H9 (cell line): ENCODE results near the gene ZNF423. TPM values are rescaled to one million over a fixed set of nuclear protein-coding genes. Genes with fewer than 3 reads are reported as not detected.

Experiments used
- DNase-seq: peaks from one replicate; pipeline ENCODE4 v3.0.0-alpha.2; 2017
- H2AFZ ChIP-seq: one replicate; pipeline ENCODE4 v1.6.1; 2013; ENCODE audit warnings: mild to moderate bottlenecking, low read length, control low read depth, moderate library complexity
- H2AK5ac ChIP-seq: 2 replicates; pipeline ENCODE4 v1.6.1; 2013; ENCODE audit warnings: low read length, control low read depth, mixed read lengths; ENCODE audit not compliant: insufficient read length
- H2BK120ac ChIP-seq: one replicate; pipeline ENCODE4 v1.6.1; 2013; ENCODE audit warnings: low read depth, mild to moderate bottlenecking, low read length, control low read depth, inconsistent platforms; ENCODE audit not compliant: poor library complexity, severe bottlenecking
- H2BK12ac ChIP-seq: 2 replicates; pipeline ENCODE4 v1.6.1; 2013; ENCODE audit warnings: low read length, control low read depth, mixed read lengths, low read depth; ENCODE audit not compliant: insufficient read length
- H2BK15ac ChIP-seq: 2 replicates; pipeline ENCODE4 v1.6.1; 2013; ENCODE audit warnings: low read depth, low read length, control low read depth
- H2BK20ac ChIP-seq: one replicate; pipeline ENCODE4 v1.6.1; 2013; ENCODE audit warnings: low read depth, mild to moderate bottlenecking, low read length, control low read depth, inconsistent platforms; ENCODE audit not compliant: poor library complexity, severe bottlenecking
- H2BK5ac ChIP-seq: 2 replicates; pipeline ENCODE4 v1.6.1; 2013; ENCODE audit warnings: low read length, control low read depth, mixed read lengths; ENCODE audit not compliant: insufficient read length
- H3K14ac ChIP-seq: 2 replicates; pipeline ENCODE4 v1.6.1; 2013; ENCODE audit warnings: low read length, control low read depth; ENCODE audit not compliant: insufficient read depth
- H3K18ac ChIP-seq: 2 replicates; pipeline ENCODE4 v1.6.1; 2013; ENCODE audit warnings: low read depth, mild to moderate bottlenecking, mixed read lengths, low read length, control low read depth; ENCODE audit not compliant: insufficient read length
- H3K23ac ChIP-seq: 2 replicates; pipeline ENCODE4 v1.6.1; 2013; ENCODE audit warnings: low read length, control low read depth, mixed read lengths, low read depth; ENCODE audit not compliant: insufficient read length
- H3K23me2 ChIP-seq: 2 replicates; pipeline ENCODE4 v1.6.1; 2013; ENCODE audit warnings: low read depth, mild to moderate bottlenecking, mixed read lengths, low read length, control low read depth; ENCODE audit not compliant: insufficient read length, poor library complexity, severe bottlenecking
- H3K27ac ChIP-seq: 2 replicates; pipeline ENCODE4 v1.5.1; 2013; ENCODE audit warnings: low read length, control low read depth, mixed read lengths, low read depth; ENCODE audit not compliant: insufficient read length
- H3K27me3 ChIP-seq: 2 replicates; pipeline ENCODE4 v1.6.1; 2013; ENCODE audit warnings: low read length, control low read depth, inconsistent platforms; ENCODE audit not compliant: insufficient read depth
- H3K4ac ChIP-seq: 2 replicates; pipeline ENCODE4 v1.6.1; 2013; ENCODE audit warnings: low read depth, mild to moderate bottlenecking, control low read depth, inconsistent platforms, low read length, moderate library complexity
- H3K4me1 ChIP-seq: 2 replicates; pipeline ENCODE4 v1.6.1; 2013; ENCODE audit warnings: low read length, control low read depth, inconsistent platforms; ENCODE audit not compliant: insufficient read depth
- H3K4me2 ChIP-seq: 2 replicates; pipeline ENCODE4 v1.6.1; 2013; ENCODE audit warnings: low read length, control low read depth, mixed read lengths; ENCODE audit not compliant: insufficient read length, insufficient read depth
- H3K56ac ChIP-seq: 2 replicates; pipeline ENCODE4 v1.6.1; 2013; ENCODE audit warnings: low read depth, mild to moderate bottlenecking, mixed read lengths, low read length, control low read depth; ENCODE audit not compliant: insufficient read length
- H3K79me1 ChIP-seq: 2 replicates; pipeline ENCODE4 v1.6.1; 2013; ENCODE audit warnings: low read depth, mild to moderate bottlenecking, moderate library complexity, low read length, control low read depth, inconsistent platforms; ENCODE audit not compliant: insufficient read depth, poor library complexity, severe bottlenecking
- H3K79me2 ChIP-seq: 2 replicates; pipeline ENCODE4 v1.6.1; 2013; ENCODE audit warnings: low read length, control low read depth, inconsistent platforms; ENCODE audit not compliant: insufficient read depth
- H3K9ac ChIP-seq: 2 replicates; pipeline ENCODE4 v1.6.1; 2013; ENCODE audit warnings: low read length, control low read depth, mixed read lengths; ENCODE audit not compliant: insufficient read length; ENCODE audit errors: extremely low read depth
- H3K9me3 ChIP-seq: one replicate; pipeline ENCODE4 v1.6.1; 2013; ENCODE audit warnings: low read depth, low read length, inconsistent platforms; ENCODE audit not compliant: control insufficient read depth
- H3T11ph ChIP-seq: one replicate; pipeline ENCODE4 v1.6.1; 2013; ENCODE audit warnings: mild to moderate bottlenecking, low read length, control low read depth, inconsistent platforms
- H4K20me1 ChIP-seq: one replicate; pipeline ENCODE4 v1.6.1; 2013; ENCODE audit not compliant: control insufficient read depth, insufficient read length, insufficient read depth
- H4K5ac ChIP-seq: 2 replicates; pipeline ENCODE4 v1.6.1; 2013; ENCODE audit warnings: low read depth, mild to moderate bottlenecking, mixed read lengths, low read length, control low read depth; ENCODE audit not compliant: insufficient read length
- H4K8ac ChIP-seq: replicated peaks from 2 replicates; pipeline ENCODE4 v1.6.1; 2013; ENCODE audit warnings: low read length, control low read depth, mixed read lengths, low read depth; ENCODE audit not compliant: insufficient read length
- H4K91ac ChIP-seq: 2 replicates; pipeline ENCODE4 v1.6.1; 2013; ENCODE audit warnings: low read depth, mild to moderate bottlenecking, moderate library complexity, mixed read lengths, low read length, control low read depth; ENCODE audit not compliant: insufficient read length
- H3K27ac Mint-ChIP-seq, 3 experiments: 2 replicates in 2 of 3; 3 replicates in 1 of 3; pipeline ENCODE4 v1.8.0; 2020 to 2021; ENCODE audit warnings: mixed read lengths in 3 of 3, mild to moderate bottlenecking in 1 of 3, moderate library complexity in 1 of 3
- H3K27me3 Mint-ChIP-seq: 2 replicates; pipeline ENCODE4 v1.8.0; 2021; ENCODE audit warnings: low read depth, mild to moderate bottlenecking, moderate library complexity, mixed read lengths
- H3K36me3 Mint-ChIP-seq, 3 experiments: 2 replicates in 2 of 3; 3 replicates in 1 of 3; pipeline ENCODE4 v1.8.0; 2020 to 2021; ENCODE audit warnings: low read depth in 3 of 3, mixed read lengths in 3 of 3; ENCODE audit not compliant: insufficient read depth in 1 of 3
- H3K4me1 Mint-ChIP-seq, 2 experiments: 2 replicates each; pipeline ENCODE4 v1.8.0; 2020; ENCODE audit warnings: mixed read lengths in 2 of 2
- H3K4me3 Mint-ChIP-seq, 2 experiments: 2 replicates in 1 of 2; 3 replicates in 1 of 2; pipeline ENCODE4 v1.8.0; 2020 to 2021; ENCODE audit warnings: mild to moderate bottlenecking in 2 of 2, mixed read lengths in 2 of 2, moderate library complexity in 1 of 2
- H3K9me3 Mint-ChIP-seq, 2 experiments: 2 replicates in 1 of 2; 3 replicates in 1 of 2; pipeline ENCODE4 v1.8.0; 2020; ENCODE audit warnings: mild to moderate bottlenecking in 2 of 2, mixed read lengths in 2 of 2, moderate library complexity in 1 of 2
- CTCF ChIP-seq: fragments of 200-600 bp; sonication (generic); conservative IDR thresholded peaks from 3 replicates; pipeline ENCODE4 v1.8.0; 2021; ENCODE audit warnings: antibody characterized with exemption, mild to moderate bottlenecking
- WGBS: extraction: QIAGEN DNeasy Blood & Tissue Kit; methylation state at CpG from one replicate; pipeline ENCODE4 v1.1.7; 2013; ENCODE audit warnings: missing lambda C conversion rate, low lambda C conversion rate, mixed read lengths; ENCODE audit not compliant: insufficient read length; ENCODE audit errors: extremely low coverage; 5-methylcytosine and 5-hydroxymethylcytosine counted together
- total RNA-seq: library from RNA; stranded (reverse); gene quantifications from 2 replicates; pipeline ENCODE4 v1.2.1, GENCODE V29; 2021

ZNF423 gene
- total RNA-seq, 1 experiment from 2014 or later = 51.5 TPM

DNA sequence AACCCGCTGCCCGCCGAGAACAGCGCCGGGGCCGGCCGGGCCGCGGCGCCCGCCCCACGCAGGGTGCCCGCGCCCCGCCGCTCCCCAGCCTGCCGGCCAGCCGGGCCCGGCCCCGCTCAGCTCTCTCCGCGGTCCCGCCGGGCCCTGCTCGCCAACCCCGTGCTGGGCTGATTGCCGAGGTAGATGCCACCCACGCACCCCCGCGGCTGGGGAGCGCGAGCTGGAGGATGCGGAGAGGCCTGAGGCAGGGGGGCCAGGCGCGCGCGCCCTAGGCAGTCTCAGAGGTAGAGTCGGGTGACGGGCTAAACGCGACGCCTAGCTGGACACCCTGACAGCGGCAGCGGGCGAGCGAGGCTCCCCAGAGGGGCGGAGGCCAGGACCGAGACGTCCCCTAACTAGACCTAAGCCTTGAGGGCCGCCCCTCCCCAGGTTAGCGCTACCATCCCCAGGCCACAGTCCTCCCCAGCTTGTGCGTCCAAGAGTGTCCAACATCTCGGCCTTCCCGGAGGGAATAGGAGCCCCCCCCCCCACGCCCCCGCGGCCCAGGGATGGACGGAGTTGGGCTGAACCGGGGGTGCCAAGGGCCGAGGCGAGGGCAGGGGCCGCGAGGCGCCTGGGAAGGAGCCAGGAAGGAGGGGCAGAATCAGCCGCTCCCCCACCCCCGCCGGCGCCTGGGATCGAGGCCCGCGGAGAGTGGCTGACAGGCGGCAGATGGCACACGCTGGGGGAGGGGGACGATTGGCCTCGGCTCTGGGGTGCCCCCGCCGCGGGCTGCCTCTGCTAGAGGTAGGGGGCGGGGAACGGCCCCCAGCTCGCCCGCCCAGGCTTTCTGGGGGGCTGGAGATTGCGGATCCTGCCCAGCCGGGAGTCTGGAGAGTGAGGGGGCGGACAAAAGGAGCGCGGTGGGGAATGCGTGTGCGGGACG is 2.5 kb upstream of the ZNF423 start:
- Mint-ChIP-seq H3K36me3 (peaks cover 0 to 9% (median 0%) of the 10 kb centered on the region in 3 experiments; a peak in 2 of 7 replicates), H3K27ac (no peak overlapping the region; a peak in 1 of 7 replicates), H3K4me3 (peak overlapping the region; percentile 51 to 76), H3K4me1 (peaks cover 22 to 24% of the 10 kb centered on the region in 2 experiments), H3K9me3 (no peaks in the 10 kb centered on the region), H3K27me3 (peaks cover 46% of the 10 kb centered on the region)
- H3K23ac ChIP-seq = no peak overlapping the region
- no peak for TF ChIP-seq CTCF
- no peak overlapping the region for H4K8ac ChIP-seq
- no peak overlapping the region for H2BK15ac ChIP-seq
- no peaks in the 10 kb centered on the region for H3K79me1 ChIP-seq
- no CpG with 5 or more reads among the region's 90 CpGs for WGBS
- H3K23me2 ChIP-seq = peaks cover 23% of the 10 kb centered on the region
- no peak overlapping the region for H2BK120ac ChIP-seq
- H2BK5ac ChIP-seq = no peak overlapping the region
- DNase-seq = peak; percentile 67
- no peak overlapping the region for H3K27ac ChIP-seq
- peak overlapping the region; percentile 39 for H3K4me2 ChIP-seq
- no peak overlapping the region for H2BK20ac ChIP-seq
- H4K91ac ChIP-seq = no peak overlapping the region
- H3K4ac ChIP-seq = no peak overlapping the region
- peaks cover 2% of the 10 kb centered on the region; the same call in 1 of the 2 replicates for H3K27me3 ChIP-seq
- no peaks in the 10 kb centered on the region for H3K4me1 ChIP-seq
- H4K20me1 ChIP-seq = no peaks in the 10 kb centered on the region
- H3K56ac ChIP-seq = no peak overlapping the region
- no peak overlapping the region for H2AK5ac ChIP-seq
- H3K18ac ChIP-seq = no peak overlapping the region
- no peaks in the 10 kb centered on the region for H3K9me3 ChIP-seq
- H2BK12ac ChIP-seq = no peak overlapping the region
- H3K79me2 ChIP-seq = peaks cover 7% of the 10 kb centered on the region; the same call in 1 of the 2 replicates
- no peak overlapping the region for H3K9ac ChIP-seq
- H3T11ph ChIP-seq = no peak overlapping the region
- H3K14ac ChIP-seq = no peak overlapping the region; the same call in 1 of the 2 replicates
- no peak overlapping the region for H4K5ac ChIP-seq
- no peak overlapping the region for H2AFZ ChIP-seq
